Parathyroid adenoma (tissue), 2 donors: ENCODE data around the gene P2RY14.

Experiments used
- H2AFZ ChIP-seq: fragments of 300-600 bp; sonication (generic); one replicate; pipeline ENCODE4 v1.7.0; 2017; ENCODE audit warnings: antibody characterized with exemption, mild to moderate bottlenecking
- H3K27ac ChIP-seq: fragments of 300-600 bp; sonication (generic); one replicate; pipeline ENCODE4 v1.7.0; 2017
- H3K27me3 ChIP-seq: fragments of 300-600 bp; sonication (generic); one replicate; pipeline ENCODE4 v1.7.0; 2017; ENCODE audit warnings: low read length; ENCODE audit not compliant: control insufficient read depth, insufficient read depth
- H3K36me3 ChIP-seq: fragments of 300-600 bp; sonication (generic); one replicate; pipeline ENCODE4 v1.7.0; 2017; ENCODE audit warnings: low read length; ENCODE audit not compliant: control insufficient read depth, insufficient read depth
- H3K4me1 ChIP-seq: fragments of 300-600 bp; sonication (generic); one replicate; pipeline ENCODE4 v1.7.0; 2017; ENCODE audit warnings: control low read depth
- H3K4me2 ChIP-seq: fragments of 300-600 bp; sonication (generic); one replicate; pipeline ENCODE4 v1.7.0; 2017; ENCODE audit warnings: low read length
- H3K4me3 ChIP-seq: fragments of 300-600 bp; sonication (generic); one replicate; pipeline ENCODE4 v1.7.0; 2017; ENCODE audit warnings: low read depth, low read length
- H3K79me2 ChIP-seq: fragments of 300-600 bp; sonication (generic); one replicate; pipeline ENCODE4 v1.7.0; 2017; ENCODE audit warnings: control low read depth
- H3K9ac ChIP-seq: fragments of 300-600 bp; sonication (generic); one replicate; pipeline ENCODE4 v1.7.0; 2017; ENCODE audit warnings: mild to moderate bottlenecking
- H3K9me3 ChIP-seq: fragments of 300-600 bp; sonication (generic); one replicate; pipeline ENCODE4 v1.7.0; 2017; ENCODE audit warnings: low read length; ENCODE audit not compliant: control insufficient read depth
- TF ChIP-seq, protein P1 (sequence below): fragments of 300-600 bp; sonication (generic); IDR thresholded peaks from one replicate; pipeline ENCODE4 v1.7.0; 2017; ENCODE audit warnings: antibody characterized with exemption, mild to moderate bottlenecking
- donor health status: primary hyperparathyroidism.

The P2RY14 gene

GRCh38 chr3:151197228-151197627, 81.1 kb downstream of the P2RY14 start:
- Histone ChIP-seq H3K36me3 (no peaks in the 10 kb centered on the region), H2AFZ (no peak overlapping the region), H3K27ac (no peak overlapping the region), H3K9ac (no peak overlapping the region), H3K4me3 (no peak overlapping the region), H3K79me2 (no peaks in the 10 kb centered on the region), H3K27me3 (no peaks in the 10 kb centered on the region), H3K4me2 (no peak overlapping the region), H3K9me3 (no peaks in the 10 kb centered on the region), H3K4me1 (no peaks in the 10 kb centered on the region)
- TF ChIP-seq, protein P1, sequence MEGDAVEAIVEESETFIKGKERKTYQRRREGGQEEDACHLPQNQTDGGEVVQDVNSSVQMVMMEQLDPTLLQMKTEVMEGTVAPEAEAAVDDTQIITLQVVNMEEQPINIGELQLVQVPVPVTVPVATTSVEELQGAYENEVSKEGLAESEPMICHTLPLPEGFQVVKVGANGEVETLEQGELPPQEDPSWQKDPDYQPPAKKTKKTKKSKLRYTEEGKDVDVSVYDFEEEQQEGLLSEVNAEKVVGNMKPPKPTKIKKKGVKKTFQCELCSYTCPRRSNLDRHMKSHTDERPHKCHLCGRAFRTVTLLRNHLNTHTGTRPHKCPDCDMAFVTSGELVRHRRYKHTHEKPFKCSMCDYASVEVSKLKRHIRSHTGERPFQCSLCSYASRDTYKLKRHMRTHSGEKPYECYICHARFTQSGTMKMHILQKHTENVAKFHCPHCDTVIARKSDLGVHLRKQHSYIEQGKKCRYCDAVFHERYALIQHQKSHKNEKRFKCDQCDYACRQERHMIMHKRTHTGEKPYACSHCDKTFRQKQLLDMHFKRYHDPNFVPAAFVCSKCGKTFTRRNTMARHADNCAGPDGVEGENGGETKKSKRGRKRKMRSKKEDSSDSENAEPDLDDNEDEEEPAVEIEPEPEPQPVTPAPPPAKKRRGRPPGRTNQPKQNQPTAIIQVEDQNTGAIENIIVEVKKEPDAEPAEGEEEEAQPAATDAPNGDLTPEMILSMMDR: no peak

DNA sequence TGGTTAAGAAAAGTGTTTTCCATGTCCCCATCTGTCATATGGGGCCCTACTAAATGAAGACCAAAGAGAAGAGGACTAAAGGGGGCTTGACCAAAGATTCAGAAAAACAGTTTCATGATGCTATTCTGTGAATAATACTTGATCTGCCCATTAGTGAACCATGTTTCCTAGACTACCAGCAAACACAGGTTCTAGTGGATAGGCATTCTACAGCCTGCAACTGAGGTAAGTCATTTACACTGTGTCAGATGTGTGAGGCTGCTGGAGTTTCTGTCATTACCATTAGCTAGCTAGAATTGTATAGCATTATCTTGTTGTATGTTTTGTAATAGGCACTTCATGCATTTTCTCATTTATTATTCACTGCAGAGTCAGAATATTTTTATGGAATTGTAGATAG, 81.9 kb downstream of the P2RY14 start:
- TF ChIP-seq, protein P1: no peak
- H3K4me1 ChIP-seq: no peaks in the 10 kb centered on the region
- no peak overlapping the region for H3K4me3 ChIP-seq
- no peak overlapping the region for H3K27ac ChIP-seq
- H3K9ac ChIP-seq: no peak overlapping the region
- no peak overlapping the region for H2AFZ ChIP-seq
- no peaks in the 10 kb centered on the region for H3K79me2 ChIP-seq
- no peaks in the 10 kb centered on the region for H3K27me3 ChIP-seq
- H3K9me3 ChIP-seq: no peaks in the 10 kb centered on the region
- no peak overlapping the region for H3K4me2 ChIP-seq
- H3K36me3 ChIP-seq: no peaks in the 10 kb centered on the region

DNA sequence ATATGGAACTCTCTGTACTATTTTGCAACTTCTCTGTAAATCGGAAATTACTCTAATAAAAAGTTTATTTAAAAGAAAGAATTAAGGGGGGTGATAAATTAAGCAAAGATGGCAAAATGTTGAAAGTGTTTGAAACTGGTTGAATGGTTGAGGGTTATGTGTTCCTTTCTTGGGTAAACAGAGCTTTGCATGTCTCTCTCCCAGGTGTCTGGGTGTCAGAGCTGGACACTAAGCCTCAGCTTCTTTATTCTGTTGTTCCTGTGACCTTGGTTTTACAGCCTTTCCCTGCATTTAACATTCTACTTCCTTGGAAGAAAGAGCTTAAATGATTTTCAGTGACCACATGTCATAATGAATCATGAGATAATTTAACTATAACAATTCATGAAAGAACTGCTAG, 82.5 kb downstream of the P2RY14 start:
- H3K36me3 ChIP-seq: no peaks in the 10 kb centered on the region

GRCh38 chr3:151192545-151192944, 85.8 kb downstream of the P2RY14 start:
- Histone ChIP-seq H3K4me3 (no peak overlapping the region), H3K9ac (no peak overlapping the region), H3K79me2 (no peaks in the 10 kb centered on the region), H2AFZ (no peak overlapping the region), H3K4me2 (no peak overlapping the region), H3K9me3 (no peaks in the 10 kb centered on the region), H3K27me3 (no peaks in the 10 kb centered on the region), H3K36me3 (no peaks in the 10 kb centered on the region), H3K27ac (no peak overlapping the region), H3K4me1 (no peaks in the 10 kb centered on the region)
- TF ChIP-seq, protein P1: no peak

More for the DNA sequence above, 82.5 kb downstream of the P2RY14 start:
- Histone ChIP-seq H2AFZ (no peak overlapping the region), H3K4me1 (no peaks in the 10 kb centered on the region), H3K27me3 (no peaks in the 10 kb centered on the region), H3K4me3 (no peak overlapping the region), H3K79me2 (no peaks in the 10 kb centered on the region), H3K27ac (no peak overlapping the region), H3K9ac (no peak overlapping the region), H3K4me2 (no peak overlapping the region), H3K9me3 (no peaks in the 10 kb centered on the region)
- TF ChIP-seq, protein P1: no peak

- Histone ChIP-seq H2AFZ (no peak overlapping the region), H3K4me2 (no peak overlapping the region), H3K4me3 (no peak overlapping the region), H3K79me2 (no peaks in the 10 kb centered on the region), H3K27ac (no peak overlapping the region), H3K27me3 (no peaks in the 10 kb centered on the region), H3K9ac (no peak overlapping the region), H3K9me3 (no peaks in the 10 kb centered on the region), H3K4me1 (no peaks in the 10 kb centered on the region), H3K36me3 (no peaks in the 10 kb centered on the region)
- TF ChIP-seq, protein P1: no peak
These were observed 87.2 kb downstream of the P2RY14 start for GRCh38 chr3:151191095-151191494.
